Measurements from ENCODE around the gene SETD2.

SETD2 gene

GRCh38 chr3:47006145-47006651, 157.7 kb downstream of the SETD2 start:
- DNase-seq = no peak

- DNase-seq = no peak
Measured at GRCh38 chr3:47005212-47006144, 158.4 kb downstream of the SETD2 start.

GRCh38 chr3:47004369-47005211, 159.3 kb downstream of the SETD2 start:
- no peak for DNase-seq

- DNase-seq = no peak
Measured at GRCh38 chr3:47003461-47004368, 160.2 kb downstream of the SETD2 start.

- DNase-seq = no peak
Measured at GRCh38 chr3:47003056-47003410, 160.9 kb downstream of the SETD2 start.

GRCh38 chr3:47002171-47003055, 161.5 kb downstream of the SETD2 start:
- no peak for DNase-seq

- no peak for DNase-seq
Measured at GRCh38 chr3:47001731-47002170, 162.2 kb downstream of the SETD2 start.

- no peak for DNase-seq
Measured at GRCh38 chr3:47000922-47001730, 162.8 kb downstream of the SETD2 start.

- no peak for DNase-seq
Measured at GRCh38 chr3:47000198-47000815, 163.6 kb downstream of the SETD2 start.

GRCh38 chr3:46999516-47000197, 164.3 kb downstream of the SETD2 start:
- DNase-seq = no peak

GRCh38 chr3:46998852-46999515, 164.9 kb downstream of the SETD2 start:
- DNase-seq = no peak

- DNase-seq = no peak
Measured at GRCh38 chr3:46998121-46998851, 165.6 kb downstream of the SETD2 start.

GRCh38 chr3:46997453-46998091, 166.3 kb downstream of the SETD2 start:
- DNase-seq = no peak

GRCh38 chr3:46996689-46997452, 167.0 kb downstream of the SETD2 start:
- no peak for DNase-seq

GRCh38 chr3:46995901-46996562, 167.9 kb downstream of the SETD2 start:
- no peak for DNase-seq

All from GOT3 (cell line).